GM12892 (cell line): ENCODE data around the gene PLSCR4.

ENCODE experiments used
- POLR2A ChIP-seq: IDR thresholded peaks from 2 replicates; pipeline ENCODE4 v1.6.1; 2011; ENCODE audit warnings: low read depth, low read length, control low read depth
- POLR2AphosphoS5 ChIP-seq: IDR thresholded peaks from 2 replicates; pipeline ENCODE4 v1.6.1; 2011; ENCODE audit warnings: low read depth, low read length, control low read depth
- TAF1 ChIP-seq: IDR thresholded peaks from 2 replicates; pipeline ENCODE4 v1.6.1; 2011; ENCODE audit warnings: low read depth, mild to moderate bottlenecking, control low read depth, low read length, borderline replicate concordance

- TF ChIP-seq TAF1: no peak
- TF ChIP-seq POLR2AphosphoS5: no peak
- no peak for TF ChIP-seq POLR2A
Observed at GRCh38 chr3:146191051-146191450, 59.9 kb downstream of the PLSCR4 start.
